Keratinocyte (primary cell): ENCODE measurements around the gene SIK2. TPM values are rescaled to one million over a fixed set of nuclear protein-coding genes. Genes with fewer than 3 reads are reported as not detected.

Source experiments
- DNase-seq: peaks from one replicate; pipeline ENCODE4 v3.0.0-alpha.2; 2011; ENCODE audit warnings: low read depth, missing footprints, low spot score
- FAIRE-seq: peaks from 2 replicates; lab custom pipeline; 2011; peaks lifted over from hg19 to GRCh38; lab: Jason Lieb, UNC
- H2AFZ ChIP-seq: 2 replicates; pipeline ENCODE4 v1.6.0; 2012; ENCODE audit warnings: low read length, control low read depth, inconsistent platforms; ENCODE audit not compliant: control insufficient read depth
- H3K27ac ChIP-seq: 2 replicates; pipeline ENCODE4 v1.5.1; 2011; ENCODE audit warnings: low read length; ENCODE audit not compliant: control insufficient read depth, insufficient read depth
- H3K27me3 ChIP-seq: 3 replicates; pipeline ENCODE4 v1.6.0; 2011; ENCODE audit warnings: low read length; ENCODE audit not compliant: control insufficient read depth, insufficient read depth; ENCODE audit errors: extremely low read depth
- H3K36me3 ChIP-seq, 2 experiments: 2 replicates in 1 of 2; 3 replicates in 1 of 2; pipeline ENCODE4 v1.5.1; 2011; ENCODE audit warnings: low read length in 2 of 2, mild to moderate bottlenecking in 1 of 2; ENCODE audit not compliant: control insufficient read depth in 2 of 2, insufficient read depth in 2 of 2; ENCODE audit errors: extremely low read depth in 1 of 2
- H3K4me1 ChIP-seq: 3 replicates; pipeline ENCODE4 v1.5.1; 2011; ENCODE audit warnings: low read length; ENCODE audit not compliant: control insufficient read depth, insufficient read depth; ENCODE audit errors: extremely low read depth
- H3K4me2 ChIP-seq: 3 replicates; pipeline ENCODE4 v1.6.0; 2011; ENCODE audit warnings: low read depth, low read length; ENCODE audit not compliant: control insufficient read depth, insufficient read depth; ENCODE audit errors: extremely low read depth
- H3K4me3 ChIP-seq, 3 experiments: fragments of 200-600 bp in 1 of 3; sonication (generic) in 1 of 3; 2 replicates in 2 of 3; 3 replicates in 1 of 3; pipeline ENCODE4 v1.5.1; 2011 to 2016; ENCODE audit warnings: low read length in 3 of 3, mild to moderate bottlenecking in 3 of 3, control low read depth in 2 of 3, inconsistent platforms in 1 of 3, low read depth in 1 of 3, mixed read lengths in 1 of 3, mixed run types in 1 of 3, moderate library complexity in 1 of 3; ENCODE audit not compliant: control insufficient read depth in 2 of 3, insufficient read depth in 2 of 3; ENCODE audit errors: extremely low read depth in 1 of 3
- H3K79me2 ChIP-seq: 2 replicates; pipeline ENCODE4 v1.6.0; 2012; ENCODE audit warnings: low read length; ENCODE audit not compliant: control insufficient read depth, insufficient read depth
- H3K9ac ChIP-seq: 3 replicates; pipeline ENCODE4 v1.6.0; 2011; ENCODE audit warnings: low read length; ENCODE audit not compliant: control insufficient read depth, insufficient read depth; ENCODE audit errors: extremely low read depth
- H3K9me1 ChIP-seq: 3 replicates; pipeline ENCODE4 v1.6.0; 2011; ENCODE audit warnings: low read length; ENCODE audit not compliant: control insufficient read depth, insufficient read depth; ENCODE audit errors: extremely low read depth
- H3K9me3 ChIP-seq: 2 replicates; pipeline ENCODE4 v1.5.1; 2012; ENCODE audit warnings: low read depth, low read length; ENCODE audit not compliant: control insufficient read depth
- H4K20me1 ChIP-seq: 3 replicates; pipeline ENCODE4 v1.6.0; 2011; ENCODE audit warnings: low read length; ENCODE audit not compliant: control insufficient read depth, insufficient read depth; ENCODE audit errors: extremely low read depth
- CTCF ChIP-seq, 3 experiments: IDR thresholded peaks in 1 of 3; conservative IDR thresholded peaks in 1 of 3; optimal IDR thresholded peaks in 1 of 3; 2 replicates in 2 of 3; 3 replicates in 1 of 3; pipeline versions ENCODE3 to v1.5.1; 2011; ENCODE audit warnings: low read length in 3 of 3, mild to moderate bottlenecking in 3 of 3, moderate library complexity in 2 of 3, control low read depth in 1 of 3, inconsistent platforms in 1 of 3; ENCODE audit not compliant: insufficient read depth in 2 of 3; ENCODE audit errors: extremely low read depth in 1 of 3
- EZH2 ChIP-seq: IDR thresholded peaks from one replicate; pipeline ENCODE4 v1.6.1; 2012; ENCODE audit warnings: inconsistent platforms, mild to moderate bottlenecking, low read length, moderate library complexity
- dilution Hi-C: fragments of 300-500 bp; cut with MboI; formaldehyde crosslinking; loops from one replicate; pipeline ENCODE4 v1.7.0; 2020; ENCODE audit warnings: low sequenced_read_pairs; ENCODE audit not compliant: extremely low pct_ligation_motif_present
- polyA plus RNA-seq, 5 experiments: library from polyadenylated mRNA; depleted of rRNA in 3 of 5; stranded (reverse) in 3 of 5; stranded (forward) in 1 of 5; unstranded in 1 of 5; fragments of >200 nt; gene quantifications; 1 replicate in 1 of 5; 2 replicates in 3 of 5; 3 replicates in 1 of 5; pipeline versions ENCODE4 v1.2.1 to v1.2.3, GENCODE V29; 2011 to 2012; ENCODE audit warnings: missing spikeins in 2 of 5, low read depth in 1 of 5, low replicate concordance in 1 of 5

The SIK2 gene
- polyA plus RNA-seq, 1 donor (not counting 4 experiments of a cell fraction or from before 2014, with no cell fraction given), result 10.0 TPM

- no peaks in the 10 kb centered on the region for H4K20me1 ChIP-seq
- H3K79me2 ChIP-seq, result no peaks in the 10 kb centered on the region
- peaks cover 41% of the 10 kb centered on the region for H3K4me1 ChIP-seq
- H3K4me3 ChIP-seq, result no peak overlapping the region
- dilution Hi-C loops, result no loop called here
- TF ChIP-seq EZH2, result no peak
- no peak for TF ChIP-seq CTCF (optimal IDR thresholded peaks at IDR 0.05 in 1 of 3, IDR thresholded peaks at IDR 0.05 in 1 of 3, conservative IDR thresholded peaks at IDR 0.05 in 1 of 3; ENCODE audit: extremely low read depth in 1 of 3, insufficient read depth in 2 of 3, low read length in 3 of 3)
- no peak overlapping the region for H2AFZ ChIP-seq
- no peaks in the 10 kb centered on the region for H3K9me3 ChIP-seq
- no peak overlapping the region for H3K27ac ChIP-seq
- H3K9ac ChIP-seq, result no peak overlapping the region
- FAIRE-seq (no peak), DNase-seq (no peak)
- peaks cover 7 to 10% of the 10 kb centered on the region in 2 experiments for H3K36me3 ChIP-seq
- H3K4me2 ChIP-seq, result no peak overlapping the region
- H3K9me1 ChIP-seq, result peaks cover 6% of the 10 kb centered on the region
- no peaks in the 10 kb centered on the region for H3K27me3 ChIP-seq
Measured at GRCh38 chr11:111737444-111738210, 135.4 kb downstream of the SIK2 start.

GRCh38 chr11:111739299-111739698 is 137.1 kb downstream of the SIK2 start:
- no peaks in the 10 kb centered on the region for H4K20me1 ChIP-seq
- dilution Hi-C loops, result no loop called here
- no peaks in the 10 kb centered on the region for H3K27me3 ChIP-seq
- H3K9me1 ChIP-seq, result peaks cover 6% of the 10 kb centered on the region
- H3K9ac ChIP-seq, result no peak overlapping the region
- H3K4me1 ChIP-seq, result peaks cover 31% of the 10 kb centered on the region
- H3K9me3 ChIP-seq, result no peaks in the 10 kb centered on the region
- no peak overlapping the region for H2AFZ ChIP-seq
- DNase-seq (no peak), FAIRE-seq (no peak)
- no peak overlapping the region for H3K4me3 ChIP-seq
- H3K36me3 ChIP-seq, result peaks cover 13 to 15% of the 10 kb centered on the region in 2 experiments
- TF ChIP-seq CTCF (optimal IDR thresholded peaks at IDR 0.05 in 1 of 3, IDR thresholded peaks at IDR 0.05 in 1 of 3, conservative IDR thresholded peaks at IDR 0.05 in 1 of 3; ENCODE audit: extremely low read depth in 1 of 3, insufficient read depth in 2 of 3, low read length in 3 of 3) (no peak), EZH2 (no peak)
- H3K79me2 ChIP-seq, result peaks cover 2% of the 10 kb centered on the region
- no peak overlapping the region for H3K4me2 ChIP-seq
- no peak overlapping the region for H3K27ac ChIP-seq
